ENCODE results near the gene SEC61A1.

The SEC61A1 gene

GRCh38 chr3:128060473-128061381 is 8.5 kb downstream of the SEC61A1 start:
- H3K4me3 ChIP-seq (ENCODE audit: low read length, poor library complexity, severe bottlenecking), result no peak overlapping the region
- no peaks in the 10 kb centered on the region for H3K27me3 ChIP-seq (ENCODE audit: insufficient read depth, low read length, poor library complexity, severe bottlenecking)
- peaks cover 9% of the 10 kb centered on the region for H3K4me1 ChIP-seq (ENCODE audit: insufficient read depth, low read length, poor library complexity, severe bottlenecking)
- peaks cover 91% of the 10 kb centered on the region for H3K36me3 ChIP-seq (ENCODE audit: insufficient read depth, low read length)
- H3K9me2 ChIP-seq (replicated peaks; ENCODE audit: low read depth, low read length), result no peaks in the 10 kb centered on the region
- peaks cover 20% of the 10 kb centered on the region for H4K20me1 ChIP-seq (ENCODE audit: insufficient read depth, low read length, poor library complexity, severe bottlenecking)
- TF ChIP-seq, protein P1, sequence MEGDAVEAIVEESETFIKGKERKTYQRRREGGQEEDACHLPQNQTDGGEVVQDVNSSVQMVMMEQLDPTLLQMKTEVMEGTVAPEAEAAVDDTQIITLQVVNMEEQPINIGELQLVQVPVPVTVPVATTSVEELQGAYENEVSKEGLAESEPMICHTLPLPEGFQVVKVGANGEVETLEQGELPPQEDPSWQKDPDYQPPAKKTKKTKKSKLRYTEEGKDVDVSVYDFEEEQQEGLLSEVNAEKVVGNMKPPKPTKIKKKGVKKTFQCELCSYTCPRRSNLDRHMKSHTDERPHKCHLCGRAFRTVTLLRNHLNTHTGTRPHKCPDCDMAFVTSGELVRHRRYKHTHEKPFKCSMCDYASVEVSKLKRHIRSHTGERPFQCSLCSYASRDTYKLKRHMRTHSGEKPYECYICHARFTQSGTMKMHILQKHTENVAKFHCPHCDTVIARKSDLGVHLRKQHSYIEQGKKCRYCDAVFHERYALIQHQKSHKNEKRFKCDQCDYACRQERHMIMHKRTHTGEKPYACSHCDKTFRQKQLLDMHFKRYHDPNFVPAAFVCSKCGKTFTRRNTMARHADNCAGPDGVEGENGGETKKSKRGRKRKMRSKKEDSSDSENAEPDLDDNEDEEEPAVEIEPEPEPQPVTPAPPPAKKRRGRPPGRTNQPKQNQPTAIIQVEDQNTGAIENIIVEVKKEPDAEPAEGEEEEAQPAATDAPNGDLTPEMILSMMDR (conservative IDR thresholded peaks at IDR 0.05; ENCODE audit: low read length), result no peak
- no peak for TF ChIP-seq EZH2phosphoT487 (IDR thresholded peaks at IDR 0.05; ENCODE audit: borderline replicate concordance)
- H3K9ac ChIP-seq (ENCODE audit: low read depth, low read length, poor library complexity, severe bottlenecking), result no peak overlapping the region
- H3F3A ChIP-seq (ENCODE audit: low read depth), result no peaks in the 10 kb centered on the region
- no peak overlapping the region for H3K4me2 ChIP-seq (ENCODE audit: low read depth, low read length, poor library complexity, severe bottlenecking)
- H3K79me2 ChIP-seq (ENCODE audit: insufficient read depth, low read length), result peaks cover 34% of the 10 kb centered on the region
- no peak overlapping the region for H2AFZ ChIP-seq (ENCODE audit: low read length)
- no peaks in the 10 kb centered on the region for H3K9me3 ChIP-seq (ENCODE audit: insufficient read depth, low read depth, low read length)

DNA sequence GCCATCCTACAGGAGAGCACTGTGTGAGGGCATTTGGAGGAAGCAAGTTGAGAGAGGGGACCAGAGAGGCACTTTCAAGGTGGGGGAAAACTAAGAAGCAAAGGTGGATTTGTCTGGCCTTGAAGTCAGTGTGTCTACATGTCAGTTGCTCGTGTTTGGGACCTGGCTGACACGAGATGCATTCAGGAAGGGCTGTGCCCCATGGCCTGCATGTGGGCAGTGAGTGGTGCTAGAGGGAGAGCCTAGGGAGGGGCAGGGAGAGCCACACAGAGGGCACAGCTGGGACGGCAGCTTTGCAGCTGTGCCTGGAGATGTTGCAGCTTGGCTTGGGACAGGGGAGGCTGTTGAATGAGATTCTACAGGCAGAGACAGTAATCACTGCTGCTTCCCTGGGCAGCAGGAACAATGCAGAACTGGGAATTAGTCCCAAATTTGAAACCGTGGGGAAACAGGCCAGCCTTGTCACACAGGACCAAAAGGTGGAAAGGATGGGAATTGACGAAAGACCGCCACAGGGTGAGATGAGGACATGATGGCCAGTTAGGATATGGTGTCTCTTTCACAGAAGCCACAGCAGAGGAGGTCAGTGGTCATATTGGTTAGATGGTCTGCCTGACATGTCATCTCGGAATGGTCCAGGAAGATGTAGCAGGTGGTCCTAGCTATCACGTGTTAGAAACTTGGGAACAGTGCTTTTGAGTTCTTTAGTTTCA is 10.0 kb downstream of the SEC61A1 start:
- no peak overlapping the region for H3K9ac ChIP-seq (ENCODE audit: low read depth, low read length, poor library complexity, severe bottlenecking)

DNA sequence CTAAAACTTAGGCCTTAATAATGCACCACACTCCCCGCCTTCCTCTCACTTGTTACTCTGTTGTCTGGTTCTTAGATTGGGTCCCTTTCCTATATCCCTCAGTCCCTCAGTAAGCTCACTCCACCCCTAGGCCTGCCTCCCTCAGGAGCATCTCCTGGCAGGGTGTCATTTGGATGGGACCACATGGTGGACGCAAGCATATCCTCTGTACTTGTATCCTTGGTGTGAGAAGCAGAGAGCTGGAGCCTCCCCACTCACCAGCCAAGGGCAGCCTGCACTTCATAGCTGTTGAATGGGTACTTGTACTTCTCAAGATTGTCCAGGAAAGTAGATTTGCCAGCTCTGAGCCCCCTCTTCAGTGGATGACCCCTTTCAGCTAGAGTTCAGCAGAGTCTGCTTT is 11.6 kb downstream of the SEC61A1 start:
- Histone ChIP-seq H3K9ac (ENCODE audit: low read depth, low read length, poor library complexity, severe bottlenecking) (no peak overlapping the region), H3K9me2 (replicated peaks; ENCODE audit: low read depth, low read length) (no peaks in the 10 kb centered on the region), H4K20me1 (ENCODE audit: insufficient read depth, low read length, poor library complexity, severe bottlenecking) (peaks cover 11% of the 10 kb centered on the region), H3F3A (ENCODE audit: low read depth) (no peaks in the 10 kb centered on the region), H3K4me3 (ENCODE audit: low read length, poor library complexity, severe bottlenecking) (no peak overlapping the region), H3K4me1 (ENCODE audit: insufficient read depth, low read length, poor library complexity, severe bottlenecking) (no peaks in the 10 kb centered on the region), H3K4me2 (ENCODE audit: low read depth, low read length, poor library complexity, severe bottlenecking) (no peak overlapping the region), H3K36me3 (ENCODE audit: insufficient read depth, low read length) (peaks cover 99% of the 10 kb centered on the region), H3K79me2 (ENCODE audit: insufficient read depth, low read length) (peaks cover 9% of the 10 kb centered on the region; the same call in 1 of the 2 replicates), H2AFZ (ENCODE audit: low read length) (no peak overlapping the region), H3K27me3 (ENCODE audit: insufficient read depth, low read length, poor library complexity, severe bottlenecking) (no peaks in the 10 kb centered on the region), H3K9me3 (ENCODE audit: insufficient read depth, low read depth, low read length) (no peaks in the 10 kb centered on the region)
- no peak for TF ChIP-seq EZH2phosphoT487 (IDR thresholded peaks at IDR 0.05; ENCODE audit: borderline replicate concordance)
- TF ChIP-seq, protein P1 (conservative IDR thresholded peaks at IDR 0.05; ENCODE audit: low read length), result no peak

More for the DNA sequence above, 10.0 kb downstream of the SEC61A1 start:
- H3K36me3 ChIP-seq (ENCODE audit: insufficient read depth, low read length), result peaks cover 96% of the 10 kb centered on the region
- H4K20me1 ChIP-seq (ENCODE audit: insufficient read depth, low read length, poor library complexity, severe bottlenecking), result peaks cover 10% of the 10 kb centered on the region
- no peaks in the 10 kb centered on the region for H3K4me1 ChIP-seq (ENCODE audit: insufficient read depth, low read length, poor library complexity, severe bottlenecking)
- no peak overlapping the region for H3K4me3 ChIP-seq (ENCODE audit: low read length, poor library complexity, severe bottlenecking)
- H3K79me2 ChIP-seq (ENCODE audit: insufficient read depth, low read length), result peaks cover 21% of the 10 kb centered on the region; the same call in 1 of the 2 replicates
- no peaks in the 10 kb centered on the region for H3K27me3 ChIP-seq (ENCODE audit: insufficient read depth, low read length, poor library complexity, severe bottlenecking)
- no peaks in the 10 kb centered on the region for H3K9me3 ChIP-seq (ENCODE audit: insufficient read depth, low read depth, low read length)
- H2AFZ ChIP-seq (ENCODE audit: low read length), result no peak overlapping the region
- TF ChIP-seq EZH2phosphoT487 (IDR thresholded peaks at IDR 0.05; ENCODE audit: borderline replicate concordance), result no peak
- TF ChIP-seq, protein P1 (conservative IDR thresholded peaks at IDR 0.05; ENCODE audit: low read length), result no peak
- H3K4me2 ChIP-seq (ENCODE audit: low read depth, low read length, poor library complexity, severe bottlenecking), result no peak overlapping the region
- no peaks in the 10 kb centered on the region for H3F3A ChIP-seq (ENCODE audit: low read depth)
- no peaks in the 10 kb centered on the region for H3K9me2 ChIP-seq (replicated peaks; ENCODE audit: low read depth, low read length)

Data from Loucy (cell line).